PFSK-1 (cell line): ENCODE results near the gene CDC42.

Experiments
- FOXP2 ChIP-seq: optimal IDR thresholded peaks from 2 replicates; pipeline ENCODE3; 2011; ENCODE audit warnings: borderline replicate concordance, control low read depth, inconsistent platforms; ENCODE audit not compliant: insufficient read depth; ENCODE audit errors: extremely low read length, extremely low read depth
- POLR2AphosphoS5 ChIP-seq: IDR thresholded peaks from 2 replicates; pipeline ENCODE4 v1.6.1; 2012; ENCODE audit warnings: low read depth, mild to moderate bottlenecking, control low read depth, low read length, moderate library complexity
- TAF1 ChIP-seq: IDR thresholded peaks from 2 replicates; pipeline ENCODE4 v1.6.1; 2012; ENCODE audit warnings: low read length, control low read depth, borderline replicate concordance; ENCODE audit not compliant: insufficient read depth

DNA sequence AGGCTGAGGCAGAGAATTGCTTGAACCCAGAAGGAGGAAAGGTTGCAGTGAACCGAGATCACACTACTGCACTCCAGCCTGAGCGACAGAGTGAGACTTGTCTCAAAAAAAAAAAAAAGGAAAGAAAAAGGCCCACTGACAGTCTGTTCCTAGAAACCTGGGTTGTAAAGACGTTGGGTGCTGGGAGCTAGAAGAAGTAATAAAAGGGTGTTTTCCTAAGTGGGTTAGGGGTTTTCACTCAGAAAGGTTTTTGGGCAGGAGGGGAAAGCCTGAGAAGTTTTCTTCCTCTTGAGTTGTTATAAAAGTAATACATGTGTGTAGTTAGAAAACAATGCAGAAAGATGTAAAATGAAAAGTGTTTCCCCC lies 25.6 kb upstream of the CDC42 start:
- TF ChIP-seq TAF1 (no peak), POLR2AphosphoS5 (no peak), FOXP2 (no peak)
